Activated CD4-positive, alpha-beta T cell treated with anti-CD3 and anti-CD28 coated beads, Interleukin-2, amount 50 U/mL, for 1 hour (primary cell): ENCODE results near the gene PRDM11.
A peak's percentile ranks its signal among the peaks of the same experiment; 100 is the strongest.

Experiments
- DNase-seq: peaks from one replicate; pipeline ENCODE4 v3.0.0-alpha.2; 2020

The PRDM11 gene

DNA sequence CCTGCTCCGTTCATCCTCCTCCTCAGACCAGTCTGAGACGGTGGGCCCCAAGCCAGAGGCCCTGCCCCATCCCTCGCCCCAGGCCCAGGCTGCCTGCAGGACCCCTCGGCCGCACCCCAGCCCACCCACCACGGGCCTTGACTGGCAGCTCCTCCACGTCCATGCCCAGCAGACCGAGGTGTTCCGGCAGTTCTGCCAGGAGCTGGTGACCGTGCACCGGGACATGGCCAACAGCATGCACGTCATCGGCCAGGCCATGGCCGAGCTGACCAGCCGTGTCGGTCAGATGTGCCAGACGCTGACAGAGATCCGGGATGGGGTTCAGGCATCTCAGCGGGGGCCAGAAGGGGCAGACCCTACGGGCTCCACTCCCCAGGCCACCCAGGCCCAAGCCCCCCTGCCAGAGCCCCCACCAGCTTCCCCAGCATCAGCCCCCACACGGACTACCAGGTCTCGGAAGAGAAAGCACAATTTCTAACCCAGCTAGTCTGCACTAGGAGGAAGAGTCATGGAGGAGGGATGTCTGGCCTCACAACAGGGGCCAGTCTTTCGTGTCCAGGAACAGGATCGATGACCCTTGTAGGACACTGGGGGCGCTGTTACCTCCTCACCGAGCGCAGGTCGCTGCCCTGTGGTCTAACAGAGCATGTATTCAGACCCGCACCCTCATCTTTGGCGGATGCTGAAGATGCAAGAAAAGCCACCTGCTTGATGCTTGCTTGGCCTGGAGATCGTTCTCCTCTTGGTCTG, 66.3 kb downstream of the PRDM11 start:
- no peak for DNase-seq

DNA sequence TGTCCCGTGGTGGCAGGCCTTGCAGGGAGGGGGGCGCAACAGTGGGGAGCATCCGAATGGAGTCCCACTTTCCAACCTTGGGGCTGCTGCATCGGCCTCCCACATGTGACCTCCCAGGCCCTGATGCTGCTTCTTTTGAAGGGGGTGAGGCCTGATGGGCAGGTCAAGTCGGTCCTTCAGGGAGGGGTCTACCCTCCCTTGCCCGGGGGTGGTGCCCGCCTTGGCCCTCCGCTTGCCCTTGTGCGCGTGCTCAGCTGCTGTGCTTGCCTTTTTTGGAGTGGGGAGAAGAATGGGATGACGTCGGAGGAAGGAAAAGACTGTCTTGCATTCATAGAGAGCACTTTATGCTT, 66.9 kb downstream of the PRDM11 start:
- DNase-seq, result no peak

DNA sequence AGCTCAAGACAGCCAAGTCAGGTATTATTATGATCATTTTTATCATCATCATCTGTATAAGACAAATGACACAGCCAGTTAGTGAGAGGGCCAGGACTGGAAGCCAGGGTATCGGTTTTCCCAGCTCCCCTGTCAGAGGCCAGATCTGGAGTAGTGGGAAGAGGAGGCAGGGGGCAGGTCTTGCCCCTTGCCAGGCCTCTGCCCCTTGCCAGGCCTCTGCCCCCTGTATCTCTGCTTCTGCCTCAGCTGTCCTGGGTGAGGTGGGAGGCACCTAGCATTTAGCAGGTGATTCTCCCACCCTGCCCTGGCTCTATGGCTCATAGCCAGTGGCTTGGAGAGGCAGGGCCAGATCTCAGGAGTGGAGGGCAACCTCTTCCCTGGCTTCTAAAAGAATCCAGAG, 67.3 kb downstream of the PRDM11 start:
- no peak for DNase-seq

DNA sequence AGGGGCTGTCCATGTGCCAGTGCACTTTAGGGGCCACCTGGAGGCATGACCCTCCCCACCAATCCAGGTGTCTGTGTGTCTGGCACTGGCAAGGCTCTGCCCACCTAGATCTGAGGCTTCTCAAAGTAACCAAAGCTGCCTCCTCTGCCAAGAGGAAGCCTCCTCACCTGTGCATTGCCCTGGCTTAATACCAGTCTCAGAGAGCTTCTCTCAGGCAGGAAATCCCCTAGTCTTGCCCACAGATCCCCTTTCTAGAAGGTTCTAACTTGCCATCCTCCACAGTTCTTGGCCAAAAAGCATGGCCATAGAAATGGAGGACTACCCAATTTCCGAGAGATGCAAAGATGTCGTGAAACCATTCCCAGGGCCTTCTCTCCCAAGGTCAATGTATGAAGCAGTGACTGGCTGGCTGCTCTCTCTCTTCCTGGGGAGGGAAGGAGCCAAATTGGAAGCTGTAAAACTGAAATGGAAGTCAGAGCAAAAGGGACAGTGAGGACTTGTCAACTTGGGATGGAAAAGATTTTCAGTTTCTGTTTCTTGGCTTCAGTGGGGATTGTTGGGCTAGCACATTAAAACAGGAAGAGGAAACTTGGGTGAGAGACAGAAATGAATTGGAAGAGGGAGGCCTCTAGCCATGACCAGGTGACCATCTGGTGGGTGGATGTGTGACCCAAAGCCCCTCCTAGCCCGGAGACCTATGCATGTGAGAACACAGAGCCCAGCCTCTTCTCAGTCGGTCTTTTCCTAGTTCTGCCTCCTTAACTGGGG, 68.8 kb downstream of the PRDM11 start:
- no peak for DNase-seq

DNA sequence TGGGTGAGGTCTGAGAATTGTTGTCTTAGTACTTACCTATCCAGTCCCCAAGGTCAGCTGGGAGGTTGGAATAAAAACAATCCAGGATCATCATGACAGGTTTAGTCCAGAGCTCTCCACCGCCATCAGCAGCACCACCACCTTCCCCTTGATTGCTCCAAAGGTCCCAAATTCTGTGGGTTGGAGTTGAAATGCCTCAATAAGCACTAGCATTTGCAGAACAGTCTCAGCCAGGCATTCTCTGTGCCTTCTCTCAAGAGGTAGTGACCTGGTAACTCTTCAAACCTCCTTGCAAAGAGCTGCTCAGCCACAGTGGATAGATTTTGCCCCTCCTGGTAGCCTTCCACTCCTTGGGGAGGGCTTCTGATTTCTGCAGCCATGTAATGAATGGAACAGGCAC, 69.6 kb downstream of the PRDM11 start:
- DNase-seq, result no peak

DNA sequence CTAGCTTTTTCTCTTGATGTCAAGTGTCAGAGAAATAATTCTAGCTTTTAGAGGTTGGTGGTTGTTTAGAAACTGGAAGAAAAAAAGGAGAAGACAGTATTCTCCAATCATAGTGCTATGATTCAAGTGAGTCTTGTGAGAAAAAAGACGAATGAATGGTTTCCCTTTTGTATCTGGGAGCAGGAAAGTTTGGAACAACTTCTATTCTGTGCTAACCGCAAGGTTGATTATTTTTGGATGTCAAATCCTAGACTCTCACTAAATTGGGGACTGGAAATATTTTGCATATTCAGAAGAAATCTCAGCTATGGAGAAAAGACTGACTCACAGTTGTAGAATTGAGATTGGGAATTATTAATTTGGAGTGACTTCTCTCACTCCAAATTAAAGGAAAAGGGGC, 70.5 kb downstream of the PRDM11 start:
- no peak for DNase-seq

DNA sequence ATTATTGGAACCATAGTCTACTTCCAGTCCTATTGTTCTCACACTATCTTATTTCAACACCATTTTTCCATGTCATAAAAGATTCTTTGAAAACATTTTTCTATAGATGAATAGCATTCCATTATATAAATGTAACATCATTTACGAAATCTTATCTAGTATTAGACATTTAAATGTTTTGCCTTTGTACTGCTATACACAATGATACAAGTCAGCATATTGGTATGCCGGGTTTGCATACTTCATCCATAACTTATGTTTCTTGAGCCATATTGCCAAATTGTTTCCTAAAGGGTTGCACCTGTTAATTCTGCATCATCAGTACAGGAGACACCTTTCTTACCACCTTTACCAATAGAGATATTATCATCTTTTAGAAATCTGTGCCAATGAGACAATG, 71.6 kb downstream of the PRDM11 start:
- no peak for DNase-seq

DNA sequence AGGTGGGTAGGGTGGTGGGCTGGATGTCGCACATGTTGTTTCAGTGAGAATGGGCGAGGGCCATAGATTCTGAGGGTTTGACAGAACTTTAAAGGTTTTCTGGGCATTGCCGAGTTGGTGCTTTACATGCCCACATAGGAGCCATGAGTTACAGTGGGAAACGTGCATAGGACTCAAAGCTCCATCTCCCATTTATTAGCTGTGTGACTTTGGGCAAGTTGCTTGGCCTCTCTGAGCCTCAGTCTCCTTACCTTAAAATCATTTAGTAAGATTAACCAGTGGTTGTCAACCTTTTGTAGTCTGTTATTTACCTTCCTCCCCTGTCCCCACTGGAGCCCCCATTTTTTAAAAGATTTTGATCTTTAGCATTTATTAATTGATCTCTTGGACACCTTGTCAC, 72.3 kb downstream of the PRDM11 start:
- DNase-seq, result no peak

DNA sequence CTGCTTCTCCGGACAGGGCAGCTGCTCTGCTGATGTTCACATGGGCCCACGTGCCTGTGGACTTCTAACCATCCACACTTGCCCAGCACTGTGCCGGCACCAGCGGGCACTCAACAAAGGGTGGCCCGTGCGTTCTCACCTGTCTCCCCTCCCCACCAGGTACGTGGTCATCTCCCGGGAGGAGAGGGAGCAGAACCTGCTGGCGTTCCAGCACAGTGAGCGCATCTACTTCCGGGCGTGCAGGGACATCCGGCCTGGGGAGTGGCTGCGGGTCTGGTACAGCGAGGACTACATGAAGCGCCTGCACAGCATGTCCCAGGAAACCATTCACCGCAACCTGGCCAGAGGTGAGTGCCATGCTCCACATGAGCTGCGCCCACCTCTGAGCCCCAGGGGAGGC, 73.0 kb downstream of the PRDM11 start:
- DNase-seq, result no peak

DNA sequence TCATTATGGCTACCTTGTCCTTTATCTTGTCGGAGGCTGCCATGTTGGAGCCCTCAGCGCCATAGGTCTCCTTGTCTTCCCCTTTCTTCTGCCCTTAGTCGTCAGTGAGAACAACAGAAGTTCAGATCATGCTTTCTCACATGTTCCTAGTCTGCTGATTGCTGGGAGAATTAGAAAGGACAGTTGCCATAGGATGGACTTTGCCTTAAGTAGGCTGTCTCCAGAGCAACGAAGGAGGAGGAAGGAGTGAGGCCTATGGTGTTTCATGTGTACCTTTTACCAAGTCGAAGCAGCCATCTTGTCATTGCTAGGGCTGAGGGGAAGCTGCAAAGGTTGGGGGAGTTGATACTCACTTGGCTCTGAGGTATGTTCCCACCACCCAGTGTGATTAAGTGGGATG, 77.1 kb downstream of the PRDM11 start:
- no peak for DNase-seq

DNA sequence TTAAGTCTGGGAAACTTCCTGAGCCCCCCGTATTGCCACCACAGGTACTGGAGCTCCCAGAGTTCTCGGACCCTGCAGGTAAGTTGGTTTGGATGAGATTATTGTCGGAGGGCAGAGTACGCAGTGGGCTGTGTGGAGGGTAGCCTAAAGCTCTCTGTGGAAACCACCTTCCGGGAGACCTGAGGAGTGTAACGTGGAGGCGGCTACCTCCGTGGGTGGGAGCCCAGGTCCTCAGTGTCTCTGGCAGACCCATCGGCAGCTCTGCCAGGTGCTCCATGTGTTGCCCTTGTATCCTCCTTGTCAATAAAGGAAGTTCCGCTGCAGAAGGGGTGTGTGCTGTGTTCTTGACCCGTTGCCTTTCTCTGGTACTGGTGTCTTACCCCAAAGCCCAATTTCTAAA, 78.3 kb downstream of the PRDM11 start:
- no peak for DNase-seq

DNA sequence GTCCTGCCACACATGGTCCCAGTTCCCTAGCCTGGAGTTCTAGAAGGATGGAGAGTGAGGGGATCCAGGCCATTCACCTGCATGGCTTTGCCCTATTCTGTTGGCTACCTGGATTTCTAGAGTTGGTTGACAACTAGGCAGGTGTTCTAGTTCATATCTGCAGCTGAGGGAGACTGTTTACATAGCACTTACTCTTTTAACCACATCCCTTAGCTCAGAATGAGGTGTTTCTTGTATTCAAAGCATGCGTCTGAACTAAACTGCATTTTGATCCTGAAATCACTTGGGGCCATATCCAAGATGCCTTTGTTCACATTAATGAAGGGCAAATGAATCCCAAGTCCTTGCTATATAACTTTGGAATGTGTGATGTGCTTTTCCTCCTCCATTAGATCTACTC, 78.8 kb downstream of the PRDM11 start:
- no peak for DNase-seq

DNA sequence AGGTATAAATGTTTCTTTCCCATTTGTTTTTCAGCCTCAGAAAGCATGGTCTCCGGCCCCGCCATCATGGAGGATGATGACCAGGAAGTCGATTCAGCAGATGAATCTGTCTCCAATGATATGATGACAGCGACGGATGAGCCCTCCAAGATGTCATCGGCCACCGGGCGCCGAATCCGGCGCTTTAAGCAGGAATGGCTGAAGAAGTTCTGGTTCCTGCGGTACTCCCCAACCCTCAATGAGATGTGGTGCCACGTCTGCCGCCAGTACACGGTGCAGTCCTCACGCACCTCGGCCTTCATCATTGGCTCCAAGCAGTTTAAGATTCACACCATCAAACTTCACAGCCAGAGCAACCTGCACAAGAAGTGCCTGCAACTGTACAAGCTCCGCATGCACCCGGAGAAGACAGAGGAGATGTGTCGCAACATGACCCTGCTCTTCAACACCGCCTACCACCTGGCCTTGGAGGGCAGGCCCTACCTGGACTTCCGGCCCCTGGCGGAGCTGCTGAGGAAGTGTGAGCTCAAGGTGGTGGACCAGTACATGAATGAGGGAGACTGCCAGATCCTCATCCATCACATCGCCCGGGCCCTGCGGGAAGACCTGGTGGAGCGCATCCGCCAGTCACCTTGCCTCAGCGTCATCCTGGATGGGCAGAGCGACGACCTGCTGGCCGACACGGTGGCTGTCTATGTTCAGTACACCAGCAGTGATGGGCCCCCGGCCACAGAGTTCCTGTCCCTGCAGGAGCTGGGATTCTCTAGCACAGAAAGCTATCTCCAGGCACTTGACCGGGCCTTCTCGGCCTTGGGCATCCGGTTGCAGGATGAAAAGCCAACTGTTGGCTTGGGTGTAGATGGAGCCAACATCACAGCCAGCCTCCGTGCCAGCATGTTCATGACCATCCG, 79.8 kb downstream of the PRDM11 start:
- DNase-seq, result no peak

DNA sequence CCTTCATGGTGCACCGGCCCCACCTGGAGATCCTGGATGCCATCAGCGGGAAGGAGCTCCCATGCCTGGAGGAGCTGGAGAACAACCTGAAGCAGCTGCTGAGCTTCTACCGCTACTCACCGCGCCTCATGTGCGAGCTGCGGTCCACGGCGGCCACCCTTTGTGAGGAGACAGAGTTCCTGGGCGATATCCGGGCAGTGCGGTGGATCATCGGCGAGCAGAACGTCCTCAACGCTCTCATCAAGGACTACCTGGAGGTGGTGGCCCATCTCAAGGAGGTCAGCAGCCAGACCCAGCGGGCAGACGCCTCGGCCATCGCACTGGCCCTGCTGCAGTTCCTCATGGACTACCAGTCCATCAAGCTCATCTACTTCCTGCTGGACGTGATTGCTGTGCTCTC, 80.5 kb downstream of the PRDM11 start:
- DNase-seq, result no peak

DNA sequence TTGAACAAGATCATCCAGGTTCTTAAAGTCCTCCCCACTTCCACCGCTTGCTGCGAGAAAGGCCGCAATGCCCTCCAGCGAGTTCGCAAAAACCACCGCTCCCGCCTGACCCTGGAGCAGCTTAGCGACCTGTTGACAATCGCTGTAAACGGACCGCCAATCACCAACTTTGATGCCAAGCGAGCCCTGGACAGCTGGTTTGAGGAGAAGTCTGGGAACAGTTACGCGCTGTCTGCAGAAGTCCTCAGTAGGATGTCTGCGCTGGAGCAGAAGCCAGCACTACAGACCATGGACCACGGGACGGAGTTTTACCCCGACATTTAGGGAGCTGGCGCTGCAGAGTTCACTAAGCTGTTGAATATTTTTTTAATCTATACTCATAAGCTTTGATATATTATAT, 81.4 kb downstream of the PRDM11 start:
- no peak for DNase-seq

DNA sequence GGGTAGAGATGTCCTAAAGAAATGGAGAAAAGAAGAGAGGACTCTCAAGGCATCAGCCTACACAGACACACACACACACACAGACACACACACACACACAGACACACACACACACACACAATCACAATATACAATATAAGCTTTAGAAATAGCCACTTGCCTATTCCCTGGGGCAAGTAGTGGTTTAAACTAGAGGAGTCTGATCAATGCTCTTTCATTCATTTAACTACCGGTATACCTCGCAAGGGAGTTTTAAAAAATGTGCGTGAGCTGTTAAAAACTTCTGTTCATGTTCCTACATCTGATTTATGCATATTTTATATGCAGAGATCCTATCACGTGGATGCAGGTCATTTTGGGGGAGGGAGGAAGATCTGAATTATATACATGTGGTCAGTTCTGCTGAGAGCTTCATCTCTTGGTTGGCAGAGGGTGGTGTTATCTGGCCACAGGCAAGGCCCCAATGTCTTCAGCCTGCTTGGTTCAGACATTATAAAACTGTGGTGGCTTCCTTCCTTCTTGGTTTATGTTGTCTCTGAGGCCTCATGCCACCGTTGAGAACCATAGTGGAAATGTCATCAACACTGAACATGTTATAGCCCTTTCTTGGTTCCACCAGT, 83.1 kb downstream of the PRDM11 start:
- DNase-seq, result no peak

DNA sequence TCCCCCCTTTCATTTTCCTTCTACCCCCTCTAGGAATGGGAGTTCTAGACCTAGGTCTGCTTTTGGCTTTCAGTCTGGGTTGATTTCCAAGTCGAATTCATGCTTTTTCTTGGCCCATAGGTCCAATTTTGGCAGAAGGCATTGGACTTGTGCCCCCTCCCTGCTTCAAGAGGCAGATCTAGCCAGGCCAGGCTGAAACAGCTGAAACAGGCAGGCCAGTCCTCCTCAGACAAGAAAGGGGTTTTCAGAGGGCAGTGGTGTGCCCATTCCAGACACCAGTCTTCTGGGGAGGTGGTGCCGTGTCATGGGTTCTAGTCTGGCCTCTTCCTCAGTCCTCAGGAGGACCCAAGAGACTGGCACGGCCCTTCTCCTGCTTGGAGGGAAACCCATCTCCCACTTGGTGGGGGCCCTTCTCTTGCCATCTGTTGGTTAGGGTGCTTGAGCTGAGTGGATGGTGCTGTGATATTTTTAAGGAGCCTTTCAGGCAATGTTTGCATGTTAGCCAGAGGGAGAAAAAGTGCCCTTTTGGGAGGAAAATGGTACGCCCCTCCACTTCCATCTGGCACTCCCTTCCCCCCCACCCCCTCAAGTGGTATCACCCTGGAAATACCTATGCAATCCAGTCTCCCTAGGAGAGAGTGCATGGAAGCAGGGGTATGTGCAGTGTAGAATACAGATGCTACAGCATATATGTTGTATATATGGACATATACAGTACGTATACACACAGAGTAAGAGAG, 86.1 kb downstream of the PRDM11 start:
- DNase-seq, result no peak

DNA sequence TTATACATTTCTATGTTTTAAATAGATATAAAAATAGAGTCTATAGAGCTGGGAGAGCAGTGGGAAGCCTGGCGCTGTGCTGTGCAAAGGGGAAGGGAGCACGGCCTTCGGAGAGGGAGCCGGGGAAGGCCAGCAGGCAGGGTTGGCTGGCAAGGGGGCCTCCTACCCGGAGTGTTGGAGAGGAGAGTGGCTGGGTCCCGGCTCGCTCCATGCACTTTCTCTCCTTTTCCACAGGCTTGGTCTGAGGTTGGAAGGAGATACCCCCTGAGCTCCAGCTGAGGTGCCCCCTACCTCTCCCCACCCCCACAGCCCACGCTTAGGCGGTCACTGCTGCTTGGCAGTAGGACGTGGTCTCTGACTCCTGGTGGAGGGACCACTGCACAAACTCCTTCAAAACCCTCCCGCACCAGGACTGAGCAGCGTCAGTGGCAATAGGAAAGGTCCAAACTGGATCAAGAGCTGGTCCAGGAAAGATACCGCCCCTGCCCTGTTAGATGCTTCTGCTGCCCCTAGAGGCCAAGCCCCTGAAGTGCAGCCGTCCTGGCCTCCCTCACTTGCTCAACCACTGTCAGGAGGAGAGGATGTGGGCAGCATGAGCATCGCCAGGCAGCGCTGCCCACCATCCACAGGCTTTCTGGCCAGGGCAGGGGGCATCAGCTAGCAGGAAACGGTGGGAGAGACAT, 86.8 kb downstream of the PRDM11 start:
- DNase-seq, result peak; percentile 50

DNA sequence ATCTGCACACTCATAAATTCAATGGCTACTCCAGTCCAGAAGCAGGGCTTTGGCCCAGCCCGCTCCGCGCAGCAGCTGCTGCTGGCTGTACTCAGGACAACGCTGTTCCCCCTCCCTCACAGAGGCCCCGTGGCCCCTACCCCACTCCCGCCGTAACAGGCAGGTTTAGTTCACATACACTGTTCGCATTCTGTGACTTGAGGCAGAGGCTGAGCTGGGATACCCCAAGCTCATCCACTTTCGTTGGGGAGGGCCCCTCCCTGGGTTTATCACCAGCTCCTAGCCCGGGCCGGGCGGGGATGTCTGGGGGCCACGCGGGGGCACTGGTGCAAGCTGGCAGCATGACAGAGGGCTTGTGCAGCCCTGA, 87.3 kb downstream of the PRDM11 start:
- no peak for DNase-seq

DNA sequence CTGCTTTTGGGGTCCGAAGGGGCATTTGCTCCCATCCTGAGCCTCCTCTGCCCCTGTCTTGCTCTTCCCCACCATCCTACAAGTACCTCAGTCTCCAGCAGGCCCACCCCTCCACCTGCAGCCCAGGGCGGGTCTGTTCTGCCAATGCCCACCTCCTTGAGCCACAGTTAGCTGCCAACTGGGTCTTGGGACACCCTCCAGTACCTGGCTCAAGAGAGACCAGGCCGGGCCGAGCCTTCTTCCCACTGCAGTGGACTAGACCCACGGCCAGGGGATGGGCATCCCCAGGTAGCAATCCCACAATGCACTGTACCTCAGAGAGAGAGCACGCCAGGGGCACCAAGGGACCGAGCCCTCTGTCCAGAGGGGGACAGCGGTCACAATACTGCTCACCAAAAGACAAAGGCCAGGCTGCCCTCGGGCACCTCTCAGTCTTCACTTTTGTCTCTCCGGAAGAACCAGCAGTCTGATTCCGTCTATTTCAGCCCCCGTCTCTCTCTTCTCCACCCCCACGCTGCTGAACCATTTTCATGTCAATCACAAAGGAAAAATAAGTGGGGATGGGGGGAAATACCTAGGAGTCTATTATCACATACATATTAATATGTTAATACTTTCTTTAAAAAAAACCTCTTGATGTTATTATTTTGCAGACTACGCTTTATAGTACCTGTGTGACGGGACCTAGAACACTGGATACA, 88.0 kb downstream of the PRDM11 start:
- DNase-seq, result no peak

DNA sequence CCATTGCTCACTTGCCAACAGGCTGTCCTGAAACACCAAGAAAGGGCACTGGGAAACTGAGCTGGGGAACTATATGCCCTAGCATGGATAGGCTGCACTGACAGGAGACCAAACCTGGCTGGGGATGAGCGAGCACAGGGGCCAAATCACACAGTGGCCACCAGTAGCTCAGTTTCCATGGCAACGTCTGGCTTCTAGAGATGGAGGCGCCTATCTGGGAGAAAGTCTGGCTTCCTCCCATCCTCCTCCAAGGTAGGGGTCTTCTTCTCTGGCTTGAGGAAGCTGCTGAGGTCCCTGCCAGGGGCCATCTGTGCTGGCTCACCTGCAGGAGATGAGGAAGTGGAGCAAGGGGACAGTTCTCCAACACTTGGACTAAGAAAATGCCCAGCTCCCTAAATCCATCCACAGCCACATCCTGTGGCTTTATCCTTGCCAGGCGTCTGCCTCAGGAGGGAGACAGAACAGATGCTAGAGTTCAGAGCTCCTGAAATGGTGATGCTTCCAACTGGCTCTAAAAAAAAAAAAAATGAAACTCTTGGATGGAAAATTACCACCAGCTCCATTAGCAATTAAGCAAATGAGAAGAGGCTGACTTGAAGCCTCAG, 91.4 kb downstream of the PRDM11 start:
- no peak for DNase-seq
